OCI-LY3 (cell line): ENCODE data around the gene BARX2.
A peak's percentile ranks its signal among the peaks of the same experiment; 100 is the strongest.
"Not testable (repeated sequence)": the region's sequence is repeated elsewhere in the genome, so short reads cannot be mapped to it uniquely, and the experiment has no call there.

Experiments
- H2AFZ ChIP-seq: fragments of 200-600, 300-600 bp; shearing (Covaris generic); 2 replicates; pipeline ENCODE4 v1.6.0; 2014; ENCODE audit warnings: antibody characterized with exemption, low read depth, low read length
- H3K27ac ChIP-seq: fragments of 200-600, 300-600 bp; sonication (generic); 2 replicates; pipeline ENCODE4 v1.5.1; 2014; ENCODE audit warnings: mild to moderate bottlenecking, low read length, moderate library complexity, mixed read lengths
- H3K27me3 ChIP-seq: fragments of 200-600, 300-600 bp; sonication (generic); 2 replicates; pipeline ENCODE4 v1.6.1; 2014; ENCODE audit warnings: low read depth, low read length, mixed read lengths
- H3K36me3 ChIP-seq: fragments of 200-600, 300-600 bp; sonication (generic); replicated peaks from 2 replicates; pipeline ENCODE3; 2014; ENCODE audit warnings: low read depth, low read length, mixed read lengths
- H3K4me1 ChIP-seq: fragments of 300-600, 200-600 bp; sonication (generic); 2 replicates; pipeline ENCODE4 v1.6.1; 2014; ENCODE audit warnings: low read length, mixed read lengths
- H3K4me2 ChIP-seq: fragments of 200-600, 300-600 bp; sonication (generic); 2 replicates; pipeline ENCODE4 v1.6.1; 2014; ENCODE audit warnings: low read length, mixed read lengths
- H3K4me3 ChIP-seq: fragments of 300-600, 200-600 bp; sonication (generic); 2 replicates; pipeline ENCODE4 v1.5.1; 2014; ENCODE audit warnings: antibody characterized with exemption, mild to moderate bottlenecking, low read length, moderate library complexity
- H3K79me2 ChIP-seq: fragments of 300-600, 200-600 bp; shearing (Covaris generic); 2 replicates; pipeline ENCODE4 v1.6.1; 2014; ENCODE audit warnings: mild to moderate bottlenecking, low read length, mixed read lengths
- H3K9ac ChIP-seq: fragments of 300-600, 200-600 bp; shearing (Covaris generic); 2 replicates; pipeline ENCODE4 v1.6.0; 2014; ENCODE audit warnings: mild to moderate bottlenecking, low read length, moderate library complexity
- H3K9me3 ChIP-seq: fragments of 200-600, 300-600 bp; shearing (Covaris generic); 2 replicates; pipeline ENCODE4 v1.6.1; 2014; ENCODE audit warnings: low read length, mixed read lengths; ENCODE audit not compliant: insufficient read depth
- H4K20me1 ChIP-seq: fragments of 200-600, 300-600 bp; sonication (generic); 2 replicates; pipeline ENCODE4 v1.6.1; 2016; ENCODE audit warnings: low read length, mixed read lengths; ENCODE audit not compliant: insufficient read depth
- CTCF ChIP-seq: fragments of 200-600, 300-600 bp; sonication (generic); IDR thresholded peaks from 2 replicates; pipeline ENCODE4 v1.5.1; 2014; ENCODE audit warnings: antibody characterized with exemption, low read length, low read depth
- EZH2phosphoT487 ChIP-seq: fragments of 200-600 bp; shearing (Covaris generic); IDR thresholded peaks from 2 replicates; pipeline ENCODE4 v1.6.1; 2018; ENCODE audit warnings: antibody characterized with exemption, mixed run types, low read depth

BARX2 gene

GRCh38 chr11:129331217-129331616, 44.4 kb upstream of the BARX2 start:
- TF ChIP-seq CTCF (no peak), EZH2phosphoT487 (no peak)
- no peak overlapping the region for H2AFZ ChIP-seq
- H3K36me3 ChIP-seq = no peaks in the 10 kb centered on the region
- no peak overlapping the region for H3K27ac ChIP-seq
- no peak overlapping the region for H3K4me3 ChIP-seq
- peaks cover 3% of the 10 kb centered on the region; the same call in 1 of the 2 replicates for H3K4me1 ChIP-seq
- no peaks in the 10 kb centered on the region for H4K20me1 ChIP-seq
- no peaks in the 10 kb centered on the region for H3K9me3 ChIP-seq
- no peaks in the 10 kb centered on the region for H3K79me2 ChIP-seq
- H3K9ac ChIP-seq = no peak overlapping the region
- H3K4me2 ChIP-seq = no peak overlapping the region
- H3K27me3 ChIP-seq = no peaks in the 10 kb centered on the region

DNA sequence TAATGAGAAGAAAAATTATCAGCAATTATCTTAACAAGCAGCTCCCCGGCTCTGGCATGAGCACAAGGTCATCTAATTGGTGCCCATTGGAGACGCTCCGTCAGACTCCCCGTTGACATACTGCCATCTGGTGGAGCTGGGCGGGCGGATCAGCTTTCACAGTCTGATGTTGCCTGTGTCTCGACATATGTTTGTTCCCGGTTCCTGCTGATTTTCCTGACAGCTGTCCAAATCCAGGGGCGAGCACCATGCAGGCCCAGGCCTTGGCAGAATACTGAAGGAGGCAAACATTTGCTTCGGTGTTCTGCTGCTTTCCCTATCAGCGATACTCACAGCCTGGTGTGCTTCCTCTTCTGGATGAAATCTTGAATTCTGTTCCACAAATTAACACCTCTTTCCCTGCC, 43.8 kb upstream of the BARX2 start:
- no peak overlapping the region for H3K9ac ChIP-seq
- no peak for TF ChIP-seq EZH2phosphoT487
- TF ChIP-seq CTCF = peak; percentile 82
- H3K9me3 ChIP-seq = no peaks in the 10 kb centered on the region
- H3K4me1 ChIP-seq = peaks cover 3% of the 10 kb centered on the region; the same call in 1 of the 2 replicates
- H3K36me3 ChIP-seq = no peaks in the 10 kb centered on the region
- no peak overlapping the region for H2AFZ ChIP-seq
- H4K20me1 ChIP-seq = no peaks in the 10 kb centered on the region
- no peaks in the 10 kb centered on the region for H3K79me2 ChIP-seq
- no peaks in the 10 kb centered on the region for H3K27me3 ChIP-seq
- peak overlapping the region; percentile 58 for H3K4me2 ChIP-seq
- no peak overlapping the region for H3K27ac ChIP-seq
- 0 out of 2 replicates have a peak overlapping the region, but pooled peaks have one; percentile 15 for H3K4me3 ChIP-seq

GRCh38 chr11:129333873-129334272, 41.8 kb upstream of the BARX2 start:
- Histone ChIP-seq H3K9ac (no peak overlapping the region), H2AFZ (no peak overlapping the region), H3K4me2 (no peak overlapping the region), H3K4me3 (no peak overlapping the region), H3K27ac (no peak overlapping the region), H3K9me3 (no peaks in the 10 kb centered on the region), H3K4me1 (peaks cover 3% of the 10 kb centered on the region; the same call in 1 of the 2 replicates), H3K27me3 (no peaks in the 10 kb centered on the region), H3K36me3 (no peaks in the 10 kb centered on the region), H3K79me2 (no peaks in the 10 kb centered on the region), H4K20me1 (no peaks in the 10 kb centered on the region)
- TF ChIP-seq CTCF = no peak
- TF ChIP-seq EZH2phosphoT487 = no peak

GRCh38 chr11:129344301-129344940, 31.2 kb upstream of the BARX2 start:
- H3K4me3 ChIP-seq, H3K27ac ChIP-seq, H3K4me1 ChIP-seq: not testable (repeated sequence)

More at GRCh38 chr11:129344301-129344940, 31.2 kb upstream of the BARX2 start:
- not testable (repeated sequence) for H3K27me3 ChIP-seq, H3K9me3 ChIP-seq, H2AFZ ChIP-seq, H3K36me3 ChIP-seq, H3K79me2 ChIP-seq, H4K20me1 ChIP-seq, H3K4me2 ChIP-seq, H3K9ac ChIP-seq
